Measurements from ENCODE around the gene EGFR.

EGFR gene

DNA sequence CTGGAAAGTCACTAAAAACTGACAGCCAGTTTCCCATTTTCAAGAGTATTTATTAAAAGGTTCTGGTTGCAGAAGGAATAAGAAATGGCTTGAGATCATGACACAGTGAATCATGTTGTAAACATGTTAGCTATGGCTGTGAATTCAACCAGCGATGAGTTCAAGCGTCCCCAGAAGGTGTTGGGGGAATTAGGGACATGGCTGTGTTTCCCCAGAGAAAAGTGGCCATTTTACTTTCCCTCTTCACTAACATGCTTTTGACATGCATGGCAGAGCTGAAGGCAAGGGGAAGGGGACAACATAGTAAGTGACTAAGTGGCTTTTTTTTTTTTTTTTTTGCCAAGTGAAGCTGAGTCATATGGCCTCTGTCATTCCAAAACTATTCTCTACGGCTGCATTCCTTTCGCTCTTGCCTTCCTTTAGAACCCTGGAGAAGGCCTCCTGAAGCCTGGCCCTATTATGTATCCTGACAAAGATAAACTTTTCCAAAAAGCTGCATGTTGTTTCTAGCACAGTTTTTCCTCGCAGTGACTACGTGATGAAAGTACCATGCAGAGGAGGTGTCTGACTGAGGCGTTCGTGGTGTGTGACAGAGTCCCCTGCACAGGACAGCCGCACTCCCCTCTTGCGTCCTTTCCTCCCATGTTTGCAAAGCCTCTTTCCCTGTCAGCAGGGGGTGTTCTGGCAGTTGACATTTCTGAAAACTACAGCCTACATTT lies 46.9 kb downstream of the EGFR start:
- no peak for FAIRE-seq

GRCh38 chr7:55066524-55066923 lies 47.7 kb downstream of the EGFR start:
- no peak for FAIRE-seq

GRCh38 chr7:55066938-55067337 lies 48.1 kb downstream of the EGFR start:
- no peak for FAIRE-seq

- no peak for FAIRE-seq
Observed at GRCh38 chr7:55067748-55068147, 48.9 kb downstream of the EGFR start.

DNA sequence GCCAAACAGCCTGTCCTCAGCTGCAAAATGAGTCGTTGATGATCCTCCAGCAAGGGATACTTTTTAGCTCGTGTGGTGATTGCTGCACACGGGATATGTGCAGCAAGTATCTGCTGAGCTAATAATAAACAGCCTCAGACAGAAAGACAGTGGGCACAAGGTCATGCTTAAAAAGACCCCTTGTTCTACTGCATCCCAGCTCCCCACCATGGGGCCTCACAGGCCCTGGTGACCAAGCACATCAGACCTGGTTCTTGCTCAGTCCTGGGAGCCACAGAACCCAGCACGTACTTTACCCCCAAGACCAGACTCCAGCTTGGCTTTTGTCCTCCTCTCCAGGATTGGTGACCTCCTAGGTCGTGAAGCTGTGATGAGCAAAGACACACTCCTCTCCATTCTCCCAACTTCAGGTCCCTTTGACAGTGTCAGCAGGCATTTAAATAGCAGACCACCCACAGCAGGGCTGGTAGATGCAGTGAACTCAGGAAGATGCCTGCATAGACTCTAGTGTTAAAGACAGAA lies 50.5 kb downstream of the EGFR start:
- no peak for FAIRE-seq

GRCh38 chr7:55070271-55070743 lies 51.5 kb downstream of the EGFR start:
- no peak for FAIRE-seq

DNA sequence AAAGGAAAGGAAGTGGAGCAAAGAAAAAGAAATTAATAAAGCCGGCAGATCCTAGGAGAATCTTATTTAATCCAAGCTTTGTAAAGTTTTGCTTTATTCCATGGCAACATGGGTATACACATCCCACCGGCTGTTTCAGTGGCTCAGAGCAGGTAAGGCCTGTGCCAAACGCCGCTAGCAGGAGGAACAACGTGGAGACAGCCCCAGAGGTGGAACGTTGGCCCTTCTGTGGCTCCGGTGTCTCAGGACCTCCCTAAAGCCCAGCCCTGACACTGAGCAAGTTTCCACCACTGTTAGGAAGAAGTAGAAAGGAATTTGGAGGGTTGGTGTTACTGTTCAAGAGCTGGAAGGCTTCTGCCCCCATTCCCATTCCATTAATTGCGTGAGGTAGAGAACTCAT lies 52.0 kb downstream of the EGFR start:
- no peak for FAIRE-seq

- FAIRE-seq: no peak
Observed at GRCh38 chr7:55071411-55072175, 52.8 kb downstream of the EGFR start.

DNA sequence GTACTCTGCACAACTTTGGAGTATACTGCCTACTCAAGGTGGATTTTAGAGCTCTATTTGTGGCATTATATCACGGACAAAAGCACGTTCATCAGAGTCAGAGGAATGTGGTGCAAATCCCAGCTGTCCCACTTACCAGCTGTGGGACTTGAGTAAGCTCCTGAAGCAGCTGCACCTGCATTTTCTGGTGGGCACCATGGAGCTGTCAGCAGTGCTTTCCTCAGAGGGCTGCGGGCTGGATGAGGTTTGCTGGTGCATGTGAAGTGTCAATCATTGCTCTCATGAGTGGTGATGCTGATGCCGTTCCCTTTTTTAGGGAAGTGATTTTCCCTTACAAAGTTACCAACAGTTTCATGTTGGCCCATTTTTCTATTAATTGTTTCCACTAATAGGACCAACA lies 53.4 kb downstream of the EGFR start:
- FAIRE-seq: no peak

GRCh38 chr7:55073051-55073511 lies 54.3 kb downstream of the EGFR start:
- FAIRE-seq: no peak

DNA sequence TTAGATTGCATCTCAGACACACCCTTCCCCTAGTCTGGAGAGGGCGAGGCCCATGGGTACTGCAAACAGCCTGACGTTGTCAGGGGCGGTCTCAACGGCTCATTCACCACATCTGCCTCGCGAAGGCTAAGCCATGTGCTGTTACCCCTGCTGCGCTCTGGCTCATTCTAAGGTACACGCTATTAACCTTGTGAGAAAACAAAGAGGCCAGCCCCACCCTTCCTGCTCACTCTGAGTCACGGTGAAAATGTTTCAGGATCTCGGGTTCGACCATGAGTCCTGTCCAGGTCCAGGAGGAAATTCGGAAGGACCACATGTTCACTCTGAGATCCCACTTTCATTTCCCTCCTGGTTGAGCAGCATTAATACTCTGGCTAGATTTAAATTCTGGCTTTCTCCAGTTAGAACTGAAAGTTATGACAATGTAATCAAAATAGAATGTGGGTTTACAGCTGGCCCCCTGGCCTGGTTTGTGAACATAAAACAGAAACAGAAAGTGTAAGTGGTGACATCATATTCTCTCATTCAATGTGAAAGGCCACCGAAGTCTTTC lies 55.2 kb downstream of the EGFR start:
- FAIRE-seq: no peak

DNA sequence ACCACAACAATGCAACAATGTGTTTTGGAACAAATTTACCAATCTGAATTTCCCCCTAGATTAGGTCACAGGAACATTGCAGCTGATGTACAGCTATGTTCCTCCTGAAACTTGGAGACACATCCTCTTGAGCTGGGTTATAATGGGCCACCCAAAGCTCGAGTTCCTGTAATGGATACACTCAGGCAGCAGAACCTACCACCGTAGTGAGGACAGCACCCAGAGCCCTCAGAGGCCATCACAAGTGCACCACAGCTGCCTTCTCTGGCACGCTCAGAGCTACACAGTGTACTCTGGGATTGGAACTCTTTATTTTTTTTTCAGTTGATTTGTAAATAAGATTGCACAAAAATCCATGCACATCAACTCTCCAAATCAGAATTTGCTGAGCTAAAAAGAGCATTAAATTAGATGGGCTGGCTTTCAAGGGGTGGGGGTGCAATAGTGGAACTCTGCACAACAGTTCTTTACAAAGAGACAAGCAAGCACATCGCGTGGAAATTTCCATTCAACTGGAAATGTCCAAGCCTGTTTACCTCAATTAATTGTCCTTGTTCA lies 56.7 kb downstream of the EGFR start:
- FAIRE-seq: no peak

DNA sequence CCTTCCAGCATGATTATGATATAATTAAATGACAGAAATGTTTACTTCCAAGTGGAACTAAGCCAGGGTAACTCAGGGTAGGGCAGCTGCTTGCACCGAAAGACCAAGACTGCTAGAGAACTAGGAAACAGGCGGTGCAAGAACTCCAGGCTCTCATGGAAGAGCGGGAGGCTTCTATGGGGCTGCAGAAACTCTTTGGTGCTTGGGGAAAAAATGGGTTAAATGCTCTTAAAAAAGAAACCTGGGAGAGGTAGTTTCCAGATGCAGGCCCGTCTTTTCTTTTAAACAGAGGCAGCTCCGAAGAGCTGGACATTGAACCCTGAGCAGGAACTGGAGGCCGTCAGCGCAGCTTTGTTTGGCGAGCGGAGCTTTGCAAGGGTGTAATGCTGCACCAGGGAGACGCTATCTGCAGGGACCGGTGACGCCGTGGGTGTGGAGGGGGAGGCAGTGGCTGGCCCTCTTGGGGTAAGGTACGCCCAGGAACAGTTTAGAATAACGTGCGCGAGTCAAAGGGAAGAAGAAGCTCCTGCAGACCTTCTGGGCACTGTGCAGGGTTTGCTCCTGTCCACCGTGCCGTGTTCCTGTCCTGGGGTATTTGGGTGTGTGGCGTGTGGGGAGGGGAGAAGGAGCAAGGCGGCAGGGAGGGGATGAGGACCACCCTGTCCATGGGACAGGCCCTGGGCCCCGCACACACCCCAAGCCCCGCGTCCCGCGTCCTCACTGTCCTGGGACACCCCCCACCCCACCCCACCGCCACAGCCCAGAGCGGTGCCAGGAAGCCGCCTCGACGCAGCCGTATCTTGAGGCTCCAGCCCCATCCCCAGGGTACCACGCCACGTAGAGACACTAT lies 59.0 kb downstream of the EGFR start:
- FAIRE-seq: no peak

GRCh38 chr7:55078465-55079372 lies 59.9 kb downstream of the EGFR start:
- FAIRE-seq: no peak

DNA sequence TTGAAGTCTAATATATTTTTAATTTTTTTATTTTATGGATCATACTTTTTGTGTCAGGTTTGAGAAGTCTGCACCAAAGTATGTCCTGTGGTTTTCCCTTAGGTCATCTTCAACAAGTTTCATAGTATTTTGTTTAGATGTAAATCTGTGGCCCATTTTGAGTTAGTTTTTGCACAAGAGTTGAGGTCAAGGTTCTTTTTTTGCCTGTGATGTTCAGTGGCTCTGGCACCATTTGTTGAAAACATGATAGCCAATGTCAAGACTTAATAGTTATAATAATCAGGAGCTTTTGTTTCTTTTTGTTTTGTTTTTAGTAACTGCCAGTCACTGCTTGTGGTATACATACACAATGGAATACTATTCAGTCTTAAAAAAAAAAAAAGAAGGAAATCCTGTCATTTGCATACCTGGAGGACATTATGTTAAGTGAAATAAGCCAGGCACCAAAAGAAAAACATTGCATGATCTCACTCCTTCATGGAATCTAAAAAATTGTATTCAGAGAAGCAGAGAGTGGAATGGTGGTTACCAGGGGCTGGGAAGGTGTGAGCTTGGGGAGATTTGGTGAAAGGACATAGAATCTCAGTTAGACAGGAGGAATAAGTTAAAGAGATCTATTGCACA lies 61.3 kb downstream of the EGFR start:
- FAIRE-seq: no peak

DNA sequence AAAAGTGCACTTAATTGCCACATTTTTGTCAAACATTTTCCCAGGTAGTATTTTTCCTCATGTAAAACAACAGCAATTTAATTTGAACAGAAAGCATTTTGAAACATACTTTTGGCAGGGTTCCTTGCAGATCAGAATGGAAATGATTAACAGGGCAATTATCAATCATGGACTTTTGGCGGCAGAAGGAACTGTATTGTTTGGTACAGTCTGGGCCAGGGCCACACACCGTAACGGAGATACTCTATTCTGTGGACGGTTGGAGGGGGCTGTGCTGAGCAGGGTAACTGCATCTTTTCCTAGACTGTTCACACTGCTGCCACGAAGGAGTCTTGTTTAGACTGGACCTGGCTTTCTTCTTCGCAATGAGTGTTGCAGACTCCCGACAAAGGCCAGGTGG lies 62.3 kb downstream of the EGFR start:
- no peak for FAIRE-seq

DNA sequence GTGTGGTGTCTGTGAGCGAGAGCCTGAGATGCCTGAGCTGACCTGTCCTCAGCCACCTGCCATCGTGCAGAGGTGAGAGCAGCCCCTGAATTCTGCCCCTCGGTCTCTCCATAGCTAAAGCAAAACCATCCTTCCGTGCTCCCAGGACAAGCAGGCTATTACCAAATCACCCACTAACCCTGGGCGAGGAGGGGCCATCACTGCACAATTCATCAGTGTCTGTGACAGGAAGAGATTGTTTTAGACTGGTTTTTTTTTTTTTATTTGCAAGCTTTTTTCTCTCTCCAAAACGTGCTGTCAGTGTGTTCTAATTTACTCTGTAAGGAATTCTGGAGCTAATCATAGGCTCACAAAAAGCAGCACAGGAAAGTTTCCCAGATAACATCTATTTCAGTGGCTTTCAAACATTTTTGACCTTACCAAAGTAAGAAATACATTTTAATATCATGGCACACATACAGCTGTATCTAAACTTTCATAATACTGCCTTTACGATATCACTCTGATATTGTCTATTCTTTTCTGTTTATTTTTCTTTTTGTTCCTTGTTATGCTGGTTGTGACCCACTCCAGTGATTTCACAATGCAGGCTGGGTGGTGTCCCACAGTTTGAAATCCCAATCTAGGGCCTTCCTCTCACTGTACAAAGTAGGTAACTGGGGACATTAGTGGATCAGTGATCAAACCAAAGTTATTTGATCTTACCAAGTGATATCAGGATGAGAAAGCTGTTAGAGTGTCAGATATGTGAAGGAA lies 62.8 kb downstream of the EGFR start:
- FAIRE-seq: no peak

DNA sequence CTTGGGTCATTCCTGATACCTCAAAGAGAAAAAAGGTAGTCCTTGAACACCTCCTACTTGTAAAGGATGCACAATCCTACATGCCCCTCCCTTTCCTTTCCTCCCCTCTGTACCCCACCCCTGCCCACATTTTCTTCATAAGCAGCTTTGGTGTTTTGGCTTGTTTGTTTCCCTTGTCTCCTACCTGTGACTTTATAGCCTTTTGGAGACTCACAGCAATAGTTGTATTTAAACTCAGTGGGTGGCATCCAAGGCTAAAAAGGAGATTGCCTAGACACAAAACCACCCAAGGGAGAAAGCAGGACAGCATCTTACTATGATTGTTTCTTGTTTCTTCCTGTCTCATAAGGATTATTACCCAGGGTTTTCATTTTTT lies 63.4 kb downstream of the EGFR start:
- no peak for FAIRE-seq

DNA sequence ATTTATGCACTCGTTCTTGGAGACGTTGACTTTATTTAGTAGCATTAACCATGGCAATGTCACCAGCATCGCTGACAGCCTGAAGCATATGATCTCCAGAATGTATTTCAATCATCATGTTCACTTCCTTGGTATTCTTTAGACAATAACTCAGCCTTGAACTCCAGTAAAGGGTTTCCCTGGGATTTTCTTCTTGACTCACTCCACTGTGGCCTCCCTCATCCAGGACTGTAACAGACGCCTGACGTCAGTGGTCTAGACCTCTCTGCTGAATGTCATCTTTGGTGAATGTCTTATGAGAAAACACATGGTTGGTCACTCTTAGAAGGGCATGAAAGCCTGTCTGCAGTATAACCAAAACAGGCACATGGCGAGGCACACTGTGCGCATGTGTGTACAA lies 64.4 kb downstream of the EGFR start:
- FAIRE-seq: no peak

DNA sequence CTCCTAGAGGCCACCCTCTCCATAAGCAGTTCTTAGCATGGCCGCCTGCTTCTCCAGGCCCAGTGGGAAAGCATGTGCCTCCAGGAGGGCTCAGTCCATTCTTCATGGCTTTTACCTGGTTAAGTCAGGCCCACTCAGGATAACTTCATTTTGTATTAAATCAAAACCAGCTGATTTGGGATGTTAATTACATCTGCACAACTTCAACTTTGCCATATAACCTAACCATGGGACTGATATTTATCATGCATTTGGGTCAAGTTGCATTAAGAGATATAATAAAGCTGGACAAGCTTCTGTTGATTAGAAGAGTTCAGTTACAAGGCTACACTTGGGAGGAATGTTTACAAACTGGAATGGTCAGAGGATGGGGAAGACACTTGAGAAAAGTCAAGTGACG lies 65.5 kb downstream of the EGFR start:
- FAIRE-seq: no peak
